ENCODE results near the gene VWA1. TPM values are rescaled to one million over a fixed set of nuclear protein-coding genes. Genes with fewer than 3 reads are reported as not detected.

VWA1 gene
- total RNA-seq, 4 donors from 2014 or later = 29.4 to 82.0 (median 51.6) TPM

DNA sequence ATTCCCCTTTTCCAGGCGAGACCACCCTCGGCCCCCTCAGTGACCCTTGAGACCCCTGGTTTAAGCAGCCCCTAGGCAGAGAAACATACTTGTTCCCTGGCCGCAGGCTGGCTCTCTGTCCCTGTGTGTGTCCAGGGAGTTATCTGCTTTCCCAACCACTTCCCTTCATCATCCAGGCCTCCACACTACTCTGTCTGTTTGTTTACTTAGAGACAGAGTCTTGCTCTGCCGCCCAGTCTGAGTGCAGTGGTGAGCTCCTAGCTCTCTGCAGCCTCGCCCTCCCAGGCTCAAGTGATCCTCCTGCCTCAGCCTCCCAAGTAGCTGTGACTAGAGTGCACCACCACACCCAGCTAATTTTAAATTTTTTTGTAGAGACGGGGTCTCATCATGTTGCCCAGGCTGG lies 5.8 kb upstream of the VWA1 start:
- 49% methylated on average over 3 to 6 of the region's 6 CpGs for WGBS, 2 donors (ENCODE audit: low coverage in 1 of 2)
- H3K4me3 ChIP-seq = no peak overlapping the region
- intact Hi-C loops (cut with DNase I; ENCODE audit: low total_unique reads) = no loop called here

DNA sequence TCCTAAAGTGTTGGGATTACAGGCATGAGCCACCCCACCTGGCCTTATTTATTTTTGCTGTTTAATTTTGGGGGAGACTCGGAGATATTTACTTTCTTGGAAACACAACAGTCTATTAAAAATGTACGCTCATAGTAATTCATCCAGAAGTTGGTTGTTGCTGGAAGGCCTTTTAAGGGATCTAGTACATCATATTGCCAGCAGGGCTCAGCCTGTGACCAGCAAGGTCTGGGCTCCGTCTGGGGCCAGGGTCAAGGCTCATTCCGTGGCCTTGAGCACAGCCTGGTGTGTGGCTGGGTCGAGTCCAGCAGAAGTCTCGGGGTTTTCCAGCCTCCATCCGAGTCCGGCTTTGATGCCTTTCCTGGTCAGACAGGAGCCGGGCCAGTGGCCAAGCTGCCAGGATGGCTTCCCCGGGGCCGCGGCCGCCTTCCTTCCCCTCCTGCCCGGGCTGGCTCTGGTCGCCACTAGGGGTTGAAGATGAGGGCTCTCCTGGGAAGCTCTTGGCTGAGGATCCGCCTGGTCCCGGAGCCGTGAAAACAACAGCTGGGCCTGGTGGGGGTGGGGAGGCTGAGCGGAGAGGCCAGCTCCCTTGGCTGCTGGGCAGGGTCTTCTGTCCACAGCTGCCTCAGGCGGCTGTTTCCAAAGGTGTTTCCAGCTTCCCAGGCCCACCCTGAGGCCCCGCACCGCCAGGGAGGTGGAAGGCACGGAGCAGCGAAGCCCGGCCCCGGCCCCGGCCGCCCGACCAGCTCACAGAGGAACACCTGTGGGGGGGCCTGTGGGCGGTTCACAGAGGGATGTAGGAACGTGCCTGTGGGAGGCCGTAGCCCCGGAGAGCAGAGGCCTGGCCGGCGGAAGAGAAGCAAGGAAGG lies 5.1 kb upstream of the VWA1 start:
- 46% methylated on average over 20 of the region's 35 CpGs; no CpG with 5 or more reads in 1 of the 2 donors for WGBS, 2 donors (ENCODE audit: low coverage in 1 of 2)
- Histone ChIP-seq H3K36me3 (no peaks in the 10 kb centered on the region), H3K4me3 (peak overlapping the region in 1 of 4 donors; percentile 6), H3K9me3 (no peaks in the 10 kb centered on the region), H3K27ac (peak overlapping the region; percentile 88 to 96 (median 94)), H3K4me1 (peaks cover 56 to 63% (median 59%) of the 10 kb centered on the region in 4 donors), H3K27me3 (peaks cover 23% of the 10 kb centered on the region)
- no peak for DNase-seq
- TF ChIP-seq, protein P1, sequence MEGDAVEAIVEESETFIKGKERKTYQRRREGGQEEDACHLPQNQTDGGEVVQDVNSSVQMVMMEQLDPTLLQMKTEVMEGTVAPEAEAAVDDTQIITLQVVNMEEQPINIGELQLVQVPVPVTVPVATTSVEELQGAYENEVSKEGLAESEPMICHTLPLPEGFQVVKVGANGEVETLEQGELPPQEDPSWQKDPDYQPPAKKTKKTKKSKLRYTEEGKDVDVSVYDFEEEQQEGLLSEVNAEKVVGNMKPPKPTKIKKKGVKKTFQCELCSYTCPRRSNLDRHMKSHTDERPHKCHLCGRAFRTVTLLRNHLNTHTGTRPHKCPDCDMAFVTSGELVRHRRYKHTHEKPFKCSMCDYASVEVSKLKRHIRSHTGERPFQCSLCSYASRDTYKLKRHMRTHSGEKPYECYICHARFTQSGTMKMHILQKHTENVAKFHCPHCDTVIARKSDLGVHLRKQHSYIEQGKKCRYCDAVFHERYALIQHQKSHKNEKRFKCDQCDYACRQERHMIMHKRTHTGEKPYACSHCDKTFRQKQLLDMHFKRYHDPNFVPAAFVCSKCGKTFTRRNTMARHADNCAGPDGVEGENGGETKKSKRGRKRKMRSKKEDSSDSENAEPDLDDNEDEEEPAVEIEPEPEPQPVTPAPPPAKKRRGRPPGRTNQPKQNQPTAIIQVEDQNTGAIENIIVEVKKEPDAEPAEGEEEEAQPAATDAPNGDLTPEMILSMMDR (IDR thresholded peaks at IDR 0.05) = peak in 4 of 5 experiments; percentile 8 to 45 (median 24)
- TF ChIP-seq POLR2A (IDR thresholded peaks at IDR 0.05) (no peak), POLR2AphosphoS5 (IDR thresholded peaks at IDR 0.05) (peak in 2 of 3 donors; percentile 4 to 24)
- in situ Hi-C loops (cut with MboI; ENCODE audit: low pct_ligation_motif_present in 1 of 4, low pct_unique_long_range_greater_than_20kb in 1 of 4, low sequenced_read_pairs in 3 of 4) (no loop called here), intact Hi-C loops (cut with DNase I; ENCODE audit: low total_unique reads) (no loop called here)

More for the DNA sequence above, 5.8 kb upstream of the VWA1 start:
- no peak for DNase-seq
- Histone ChIP-seq H3K4me1 (peaks cover 49 to 56% (median 53%) of the 10 kb centered on the region in 4 donors), H3K9me3 (no peaks in the 10 kb centered on the region), H3K27ac (peak overlapping the region; percentile 88 to 96 (median 94)), H3K36me3 (no peaks in the 10 kb centered on the region), H3K27me3 (peaks cover 24% of the 10 kb centered on the region)
- in situ Hi-C loops (cut with MboI; ENCODE audit: low pct_ligation_motif_present in 1 of 4, low pct_unique_long_range_greater_than_20kb in 1 of 4, low sequenced_read_pairs in 3 of 4) = no loop called here
- TF ChIP-seq POLR2A (IDR thresholded peaks at IDR 0.05) (no peak), EP300 (IDR thresholded peaks at IDR 0.05; ENCODE audit: low read depth) (no peak), POLR2AphosphoS5 (IDR thresholded peaks at IDR 0.05) (no peak)
- TF ChIP-seq, protein P1 (IDR thresholded peaks at IDR 0.05) = no peak

DNA sequence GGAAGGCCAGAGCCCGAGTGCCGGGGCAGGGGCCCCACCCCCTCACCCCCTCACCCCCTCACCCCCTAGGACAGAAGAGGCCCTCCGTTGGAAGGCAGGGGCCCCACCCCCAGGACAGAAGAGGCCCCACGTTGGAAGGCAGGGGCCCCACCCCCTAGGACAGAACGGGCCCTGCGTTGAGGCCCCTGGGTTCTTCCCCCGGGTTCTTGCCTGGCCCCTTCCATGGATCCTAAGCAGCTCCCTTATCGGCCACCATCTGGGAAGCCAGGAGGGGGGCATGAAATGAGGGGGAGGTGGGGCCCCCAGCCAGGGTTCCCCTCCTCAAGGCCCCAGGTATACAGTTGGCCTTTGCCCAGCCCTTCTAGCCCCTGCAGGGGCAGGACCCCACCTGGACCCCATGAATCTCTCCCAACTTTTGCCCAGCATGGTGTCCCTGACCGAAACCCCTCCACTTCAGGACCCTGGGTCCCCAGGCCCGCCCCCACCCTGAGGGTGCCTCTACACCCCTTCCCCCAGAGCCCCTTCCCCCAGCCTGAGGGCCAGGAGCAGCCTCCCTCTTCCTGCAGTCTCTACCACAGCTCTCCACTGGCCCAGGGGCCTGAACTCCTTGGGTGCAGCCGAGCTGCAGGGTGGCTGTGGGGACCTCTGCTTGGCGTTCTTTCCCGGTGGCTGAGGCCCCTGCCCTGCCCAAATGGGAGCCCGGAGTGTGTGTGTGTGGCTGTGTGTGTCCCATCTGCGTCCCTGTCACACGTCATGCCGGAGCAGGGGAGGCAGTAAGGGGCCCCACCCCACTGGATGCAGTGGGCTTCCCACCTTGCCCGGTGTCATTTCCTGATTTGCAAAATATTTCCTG lies 4.3 kb upstream of the VWA1 start:
- WGBS, 2 donors (ENCODE audit: low coverage in 1 of 2) = 61% methylated on average over 17 of the region's 18 CpGs; no CpG with 5 or more reads in 1 of the 2 donors
- TF ChIP-seq EP300 (IDR thresholded peaks at IDR 0.05; ENCODE audit: low read depth) (no peak), POLR2A (IDR thresholded peaks at IDR 0.05) (no peak), POLR2AphosphoS5 (IDR thresholded peaks at IDR 0.05) (no peak)
- TF ChIP-seq, protein P1 (IDR thresholded peaks at IDR 0.05) = no peak
- no peaks in the 10 kb centered on the region for H3K9me3 ChIP-seq
- peaks cover 61 to 68% (median 64%) of the 10 kb centered on the region in 4 donors for H3K4me1 ChIP-seq
- peak overlapping the region; percentile 88 to 96 (median 94) for H3K27ac ChIP-seq
- H3K4me3 ChIP-seq = no peak overlapping the region
- H3K36me3 ChIP-seq = no peaks in the 10 kb centered on the region
- peaks cover 15% of the 10 kb centered on the region for H3K27me3 ChIP-seq
- intact Hi-C loops (cut with DNase I; ENCODE audit: low total_unique reads) = no loop called here
- in situ Hi-C loops (cut with MboI; ENCODE audit: low pct_ligation_motif_present in 1 of 4, low pct_unique_long_range_greater_than_20kb in 1 of 4, low sequenced_read_pairs in 3 of 4) = no loop called here
- no peak for DNase-seq

DNA sequence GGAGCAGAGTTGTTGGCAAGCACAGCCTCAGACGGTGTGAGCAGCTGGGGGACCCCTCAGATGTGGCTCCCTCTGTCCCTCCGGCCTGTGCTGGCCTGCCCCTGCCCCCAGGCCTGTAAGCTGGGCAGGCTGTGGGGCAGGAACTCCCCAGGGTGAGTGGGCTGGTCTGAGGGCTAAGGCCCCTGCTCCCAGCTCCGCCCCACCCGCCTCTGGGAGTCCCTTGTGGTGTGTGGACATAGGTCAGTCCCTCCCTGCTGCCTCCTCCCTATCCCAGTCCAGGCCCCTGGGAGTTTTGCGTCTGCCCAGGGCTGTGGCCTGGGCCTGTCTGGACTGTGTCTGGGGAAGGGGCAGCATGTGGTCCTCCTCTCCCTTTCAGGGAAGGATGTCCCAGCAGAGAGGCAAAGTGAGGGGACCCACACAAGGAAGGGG lies 3.6 kb upstream of the VWA1 start:
- intact Hi-C loops (cut with DNase I; ENCODE audit: low total_unique reads) = no loop called here
- peak; percentile 74 for DNase-seq
- in situ Hi-C loops (cut with MboI; ENCODE audit: low pct_ligation_motif_present in 1 of 4, low pct_unique_long_range_greater_than_20kb in 1 of 4, low sequenced_read_pairs in 3 of 4) = no loop called here
- H3K27ac ChIP-seq = peak overlapping the region; percentile 88 to 96 (median 94)
- TF ChIP-seq POLR2A (IDR thresholded peaks at IDR 0.05) (no peak), POLR2AphosphoS5 (IDR thresholded peaks at IDR 0.05) (peak in 2 of 3 donors; percentile 33 to 37), EP300 (IDR thresholded peaks at IDR 0.05; ENCODE audit: low read depth) (no peak)
- TF ChIP-seq, protein P1 (IDR thresholded peaks at IDR 0.05) = no peak
- H3K9me3 ChIP-seq = no peaks in the 10 kb centered on the region
- H3K27me3 ChIP-seq = peaks cover 9% of the 10 kb centered on the region
- H3K36me3 ChIP-seq = no peaks in the 10 kb centered on the region
- H3K4me3 ChIP-seq = no peak overlapping the region
- WGBS, 2 donors (ENCODE audit: low coverage in 1 of 2) = 32% methylated on average over 5 of the region's 5 CpGs; no CpG with 5 or more reads in 1 of the 2 donors
- peaks cover 64 to 74% (median 70%) of the 10 kb centered on the region in 4 donors for H3K4me1 ChIP-seq
